GM19023 (cell line): ENCODE data around the gene CFI.

ENCODE experiments used
- ATAC-seq: cut with Tn5 transposase; IDR thresholded peaks from one replicate; pipeline ENCODE4 v1.9.1; 2021; ENCODE audit warnings: mild to moderate bottlenecking, moderate library complexity; ENCODE audit not compliant: unreplicated experiment

The CFI gene

GRCh38 chr4:109735566-109736365, 66.0 kb downstream of the CFI start:
- no peak for ATAC-seq

- no peak for ATAC-seq
Measured at GRCh38 chr4:109733728-109734127, 68.1 kb downstream of the CFI start.

GRCh38 chr4:109730619-109731545, 70.9 kb downstream of the CFI start:
- no peak for ATAC-seq

GRCh38 chr4:109729718-109730618, 71.8 kb downstream of the CFI start, which contains the start of gene PLA2G12A:
Gene PLA2G12A, minus strand, starts transcription at chr4:109730070. Its CDS starts 261 bp downstream, at chr4:109729809.
- peak; percentile 86 for ATAC-seq

- no peak for ATAC-seq
Measured at GRCh38 chr4:109729117-109729717, 72.6 kb downstream of the CFI start.

- ATAC-seq, result no peak
Measured at GRCh38 chr4:109728385-109728784, 73.4 kb downstream of the CFI start.

- no peak for ATAC-seq
Measured at GRCh38 chr4:109723110-109723509, 78.7 kb downstream of the CFI start.

GRCh38 chr4:109722357-109722756, 79.4 kb downstream of the CFI start:
- ATAC-seq, result no peak

GRCh38 chr4:109721033-109721432, 80.8 kb downstream of the CFI start:
- ATAC-seq, result no peak

- ATAC-seq, result no peak
Measured at GRCh38 chr4:109719604-109720003, 82.2 kb downstream of the CFI start.

GRCh38 chr4:109718759-109719158, 83.0 kb downstream of the CFI start:
- ATAC-seq, result no peak

GRCh38 chr4:109713500-109713899, 88.3 kb downstream of the CFI start:
- no peak for ATAC-seq

GRCh38 chr4:109708990-109709389, 92.8 kb downstream of the CFI start:
- peak; percentile 97 for ATAC-seq

GRCh38 chr4:109708435-109708834, 93.4 kb downstream of the CFI start:
- ATAC-seq, result no peak

- no peak for ATAC-seq
Measured at GRCh38 chr4:109703664-109704361, 98.0 kb downstream of the CFI start.

- ATAC-seq, result peak; percentile 78
Measured at GRCh38 chr4:109702950-109703663, 98.7 kb downstream of the CFI start, which contains the start of gene CASP6. Gene CASP6, minus strand, starts transcription at chr4:109703445. Its CDS starts 50 bp downstream, at chr4:109703395.

- ATAC-seq, result peak; percentile 0
Measured at GRCh38 chr4:109701566-109702410, 100.0 kb downstream of the CFI start.
